Left kidney (tissue), 2 donors: ENCODE measurements around the gene CRAT. TPM values are rescaled to one million over a fixed set of nuclear protein-coding genes. Genes with fewer than 3 reads are reported as not detected.

ENCODE experiments used
- DNase-seq: peaks from one replicate; pipeline ENCODE4 v3.0.0-alpha.2; 2013
- polyA plus RNA-seq: library from polyadenylated mRNA; unstranded; fragments of 120-200 nt; gene quantifications from one replicate; pipeline ENCODE4 v1.2.1, GENCODE V29; 2013; ENCODE audit not compliant: insufficient read length

The CRAT gene
- polyA plus RNA-seq, 1 donor: 39.2 TPM

- no peak for DNase-seq
Measured at GRCh38 chr9:129093602-129094386, 16.8 kb downstream of the CRAT start.

GRCh38 chr9:129089246-129089645 lies 21.3 kb downstream of the CRAT start:
- DNase-seq: no peak

- DNase-seq: no peak
Measured at GRCh38 chr9:129084087-129084486, 26.5 kb downstream of the CRAT start.

- DNase-seq: no peak
Measured at GRCh38 chr9:129081388-129081904, 29.1 kb downstream of the CRAT start.

GRCh38 chr9:129080601-129081387 lies 29.8 kb downstream of the CRAT start, which contains the start of gene DOLPP1:
Gene DOLPP1 (plus strand): TSS chr9:129081111. CDS start chr9:129081132, 21 bp downstream.
- DNase-seq: peak; percentile 99

GRCh38 chr9:129080298-129080600 lies 30.3 kb downstream of the CRAT start:
- DNase-seq: no peak

- DNase-seq: no peak
Measured at GRCh38 chr9:129079829-129080228, 30.8 kb downstream of the CRAT start.

- no peak for DNase-seq
Measured at GRCh38 chr9:129078691-129079503, 31.7 kb downstream of the CRAT start.

- DNase-seq: no peak
Measured at GRCh38 chr9:129077236-129077635, 33.4 kb downstream of the CRAT start.

GRCh38 chr9:129076640-129077037 lies 34.0 kb downstream of the CRAT start:
- DNase-seq: no peak

- no peak for DNase-seq
Measured at GRCh38 chr9:129075996-129076639, 34.5 kb downstream of the CRAT start.

GRCh38 chr9:129074106-129074505 lies 36.5 kb downstream of the CRAT start:
- no peak for DNase-seq

GRCh38 chr9:129073404-129073803 lies 37.2 kb downstream of the CRAT start:
- no peak for DNase-seq

- DNase-seq: no peak
Measured at GRCh38 chr9:129072171-129072570, 38.4 kb downstream of the CRAT start.

GRCh38 chr9:129071526-129072126 lies 39.0 kb downstream of the CRAT start:
- DNase-seq: no peak

- no peak for DNase-seq
Measured at GRCh38 chr9:129070696-129071525, 39.7 kb downstream of the CRAT start.

- no peak for DNase-seq
Measured at GRCh38 chr9:129069862-129070641, 40.5 kb downstream of the CRAT start.

GRCh38 chr9:129068990-129069861 lies 41.4 kb downstream of the CRAT start:
- DNase-seq: no peak

GRCh38 chr9:129068110-129068509 lies 42.5 kb downstream of the CRAT start:
- no peak for DNase-seq
